ENCODE measurements around the gene OR1D2.
"Not testable (repeated sequence)": the region's sequence is repeated elsewhere in the genome, so short reads cannot be mapped to it uniquely, and the experiment has no call there.

Gene OR1D2, protein sequence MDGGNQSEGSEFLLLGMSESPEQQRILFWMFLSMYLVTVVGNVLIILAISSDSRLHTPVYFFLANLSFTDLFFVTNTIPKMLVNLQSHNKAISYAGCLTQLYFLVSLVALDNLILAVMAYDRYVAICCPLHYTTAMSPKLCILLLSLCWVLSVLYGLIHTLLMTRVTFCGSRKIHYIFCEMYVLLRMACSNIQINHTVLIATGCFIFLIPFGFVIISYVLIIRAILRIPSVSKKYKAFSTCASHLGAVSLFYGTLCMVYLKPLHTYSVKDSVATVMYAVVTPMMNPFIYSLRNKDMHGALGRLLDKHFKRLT

DNA sequence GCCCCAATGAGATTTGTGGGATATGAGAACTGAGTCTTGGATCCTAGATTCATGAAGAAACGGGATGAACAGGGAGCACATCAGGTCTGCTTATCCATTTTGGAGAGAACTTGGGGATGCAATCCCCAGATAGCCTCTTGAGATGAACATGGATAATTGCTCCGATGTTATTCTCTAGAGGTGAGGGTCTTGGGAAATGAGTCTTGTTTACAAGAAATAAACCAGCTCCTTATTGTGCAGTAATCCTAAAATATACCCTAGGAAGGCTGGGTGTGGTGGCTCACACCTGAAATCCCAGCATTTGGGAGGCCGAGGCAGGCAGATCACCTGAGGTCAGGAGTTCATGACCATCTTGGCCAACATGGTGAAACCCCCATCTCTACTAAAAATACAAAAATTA lies at the start of gene OR1D2:
Gene OR1D2, minus strand, starts transcription at position 101 of the 400 bp plus-strand sequence. CDS start 11,426 bp downstream, outside the sequence.
- Histone ChIP-seq H3K4me1 (ENCODE audit: insufficient read depth, low read length) (no peaks in the 10 kb centered on the region), H3K27me3 (ENCODE audit: insufficient read depth, low read length) (no peaks in the 10 kb centered on the region), H3K36me3 (ENCODE audit: insufficient read depth, low read length) (no peaks in the 10 kb centered on the region), H3K4me3 (ENCODE audit: low read length) (no peak within 1 kb of the TSS), H3K9me3 (ENCODE audit: low read length) (no peaks in the 10 kb centered on the region), H2AFZ (ENCODE audit: low read depth, low read length) (no peak within 1 kb of the TSS)

DNA sequence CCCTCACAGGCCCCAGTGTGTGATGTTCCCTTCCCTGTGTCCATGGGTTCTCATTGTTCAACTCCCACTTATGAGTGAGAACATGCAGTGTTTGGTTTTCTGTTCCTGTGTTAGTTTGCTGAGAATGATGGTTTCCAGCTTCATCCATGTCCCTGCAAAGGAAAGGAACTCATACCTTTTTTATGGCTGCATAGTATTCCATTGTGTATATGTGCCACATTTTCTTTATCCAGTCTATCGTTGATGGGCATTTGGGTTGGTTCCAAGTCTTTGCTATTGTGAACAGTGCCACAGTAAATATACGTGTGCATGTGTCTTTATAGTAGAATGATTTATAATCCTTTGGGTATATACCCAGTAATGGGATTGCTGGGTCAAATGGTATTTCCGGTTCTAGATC lies 33.3 kb upstream of the OR1D2 start:
- not testable (repeated sequence) for H3K27me3 ChIP-seq (ENCODE audit: insufficient read depth, low read length); H2AFZ ChIP-seq (ENCODE audit: low read depth, low read length); H3K4me3 ChIP-seq (ENCODE audit: low read length); H3K36me3 ChIP-seq (ENCODE audit: insufficient read depth, low read length); H3K9me3 ChIP-seq (ENCODE audit: low read length); H3K4me1 ChIP-seq (ENCODE audit: insufficient read depth, low read length)

DNA sequence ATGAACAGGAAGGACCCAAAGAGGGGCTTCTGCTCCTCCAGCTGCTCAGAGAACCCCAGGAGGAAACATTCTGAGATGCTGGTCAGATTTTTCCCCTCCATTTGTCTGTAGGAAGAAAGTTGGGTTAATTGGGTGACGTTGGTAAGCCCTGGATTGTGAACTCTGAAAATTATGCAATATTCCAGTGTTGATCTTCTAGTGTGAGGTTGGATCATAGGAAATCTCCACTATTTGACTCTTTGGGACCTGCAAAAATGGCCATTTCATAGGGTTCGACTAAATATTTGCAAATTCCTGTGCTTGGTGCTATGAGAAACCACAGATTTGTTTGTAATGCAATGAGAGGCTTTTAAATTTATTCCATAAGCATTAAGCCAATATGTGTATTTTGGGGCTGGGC lies 23.2 kb upstream of the OR1D2 start, which contains the start of gene OR1G1:
Gene OR1G1, minus strand, starts transcription at position 101 of the 400 bp plus-strand sequence. Its CDS starts 0 bp downstream, at position 101.
- no peaks in the 10 kb centered on the region for H3K36me3 ChIP-seq (ENCODE audit: insufficient read depth, low read length)
- H2AFZ ChIP-seq (ENCODE audit: low read depth, low read length), result no peak within 1 kb of the TSS
- no peak within 1 kb of the TSS for H3K4me3 ChIP-seq (ENCODE audit: low read length)
- peaks cover 10% of the 10 kb centered on the region for H3K27me3 ChIP-seq (ENCODE audit: insufficient read depth, low read length)
- H3K4me1 ChIP-seq (ENCODE audit: insufficient read depth, low read length), result no peaks in the 10 kb centered on the region
- H3K9me3 ChIP-seq (ENCODE audit: low read length), result no peaks in the 10 kb centered on the region

DNA sequence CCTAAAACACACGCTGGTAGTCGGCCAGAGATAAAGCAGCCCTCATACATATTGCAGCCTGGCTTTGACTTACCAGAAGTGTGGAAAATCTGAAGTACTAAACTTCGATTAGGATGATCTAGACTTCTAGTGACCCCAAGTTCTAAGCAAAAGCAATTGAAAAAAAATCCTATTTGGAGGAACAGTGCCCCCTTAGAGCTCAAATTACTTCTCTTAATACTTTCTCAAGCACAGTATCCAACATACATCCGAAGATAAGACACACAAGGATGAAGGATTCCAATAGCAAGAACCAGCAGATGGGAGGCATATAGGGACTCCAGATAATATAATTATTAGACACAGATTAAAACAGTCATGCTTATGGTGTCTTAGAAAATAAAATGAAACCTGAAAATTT lies 30.4 kb downstream of the OR1D2 start:
- H3K4me3 ChIP-seq (ENCODE audit: low read length); H3K36me3 ChIP-seq (ENCODE audit: insufficient read depth, low read length): not testable (repeated sequence)

DNA sequence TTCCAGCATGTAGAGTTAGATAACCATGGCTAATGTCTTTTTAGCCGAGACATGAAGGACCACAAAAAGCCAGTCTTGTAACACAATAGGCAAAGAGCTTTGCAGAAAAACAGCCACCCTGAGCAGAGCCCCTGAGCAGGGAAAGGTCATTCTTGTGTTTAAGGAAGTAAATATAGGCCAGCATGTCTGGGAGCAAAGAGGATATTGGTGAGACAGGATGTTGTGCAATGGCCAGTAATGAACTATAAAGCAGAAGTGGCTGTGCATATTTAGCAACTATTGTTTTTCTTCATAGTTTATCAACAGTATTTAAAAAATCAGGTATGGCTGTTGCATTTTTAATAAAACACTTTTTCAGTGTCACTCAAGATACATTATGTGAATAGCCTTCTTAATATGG lies 39.0 kb downstream of the OR1D2 start:
- H3K4me3 ChIP-seq (ENCODE audit: low read length); H3K9me3 ChIP-seq (ENCODE audit: low read length); H3K36me3 ChIP-seq (ENCODE audit: insufficient read depth, low read length); H3K27me3 ChIP-seq (ENCODE audit: insufficient read depth, low read length); H3K4me1 ChIP-seq (ENCODE audit: insufficient read depth, low read length); H2AFZ ChIP-seq (ENCODE audit: low read depth, low read length): not testable (repeated sequence)

More for the DNA sequence above, 30.4 kb downstream of the OR1D2 start:
- not testable (repeated sequence) for H3K9me3 ChIP-seq (ENCODE audit: low read length); H3K4me1 ChIP-seq (ENCODE audit: insufficient read depth, low read length); H3K27me3 ChIP-seq (ENCODE audit: insufficient read depth, low read length); H2AFZ ChIP-seq (ENCODE audit: low read depth, low read length)

DNA sequence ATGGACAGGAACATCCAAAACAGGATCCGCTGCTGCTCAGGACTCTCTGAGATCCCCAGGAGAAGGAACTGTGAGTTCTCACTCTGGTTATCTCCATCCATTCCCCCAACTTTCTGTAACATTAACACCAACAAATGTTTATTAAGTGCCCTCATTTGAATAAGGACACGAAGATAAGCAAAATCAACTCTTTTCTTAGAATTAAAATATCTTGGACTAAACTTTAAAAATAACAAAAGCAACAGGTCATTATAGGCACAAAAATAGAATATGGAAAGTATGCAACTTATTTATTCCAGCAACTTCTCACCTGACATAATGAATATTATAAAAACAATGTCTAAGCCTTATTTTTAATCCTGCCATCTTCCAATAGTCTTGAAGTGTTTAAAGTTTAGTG lies 40.7 kb downstream of the OR1D2 start, which contains the start of gene OR1D5:
Gene OR1D5, minus strand, starts transcription at position 101 of the 400 bp plus-strand sequence. Its CDS starts 0 bp downstream, at position 101.
- H3K4me1 ChIP-seq (ENCODE audit: insufficient read depth, low read length); H3K36me3 ChIP-seq (ENCODE audit: insufficient read depth, low read length); H3K9me3 ChIP-seq (ENCODE audit: low read length); H2AFZ ChIP-seq (ENCODE audit: low read depth, low read length); H3K4me3 ChIP-seq (ENCODE audit: low read length); H3K27me3 ChIP-seq (ENCODE audit: insufficient read depth, low read length): not testable (repeated sequence)

DNA sequence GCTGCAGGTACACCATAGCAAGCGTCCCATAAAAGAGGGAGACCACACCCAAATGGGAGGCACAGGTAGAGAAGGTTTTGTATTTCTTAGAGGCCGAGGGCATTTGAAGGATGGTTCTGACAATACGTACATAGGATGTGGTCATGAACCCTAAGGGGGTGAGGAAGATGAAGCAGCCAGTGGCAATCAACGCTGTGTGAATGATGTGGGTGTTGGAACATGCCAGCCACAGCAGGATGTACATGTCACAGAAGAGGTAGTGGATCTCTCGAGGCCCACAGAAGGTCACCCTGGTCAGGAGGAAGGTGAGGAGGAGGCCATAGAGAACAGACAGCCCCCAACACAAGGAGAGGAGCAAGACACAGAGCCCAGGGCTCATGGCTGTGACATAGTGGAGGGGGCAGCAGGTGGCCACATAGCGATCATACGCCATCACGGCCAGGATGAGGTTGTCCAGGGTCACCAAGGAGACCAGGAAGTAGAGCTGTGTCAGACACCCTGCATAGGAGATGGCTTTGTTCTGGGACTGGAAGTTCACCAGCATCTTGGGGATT lies 41.3 kb downstream of the OR1D2 start:
- not testable (repeated sequence) for H3K4me1 ChIP-seq (ENCODE audit: insufficient read depth, low read length); H3K4me3 ChIP-seq (ENCODE audit: low read length); H3K36me3 ChIP-seq (ENCODE audit: insufficient read depth, low read length); H3K9me3 ChIP-seq (ENCODE audit: low read length); H2AFZ ChIP-seq (ENCODE audit: low read depth, low read length); H3K27me3 ChIP-seq (ENCODE audit: insufficient read depth, low read length)

DNA sequence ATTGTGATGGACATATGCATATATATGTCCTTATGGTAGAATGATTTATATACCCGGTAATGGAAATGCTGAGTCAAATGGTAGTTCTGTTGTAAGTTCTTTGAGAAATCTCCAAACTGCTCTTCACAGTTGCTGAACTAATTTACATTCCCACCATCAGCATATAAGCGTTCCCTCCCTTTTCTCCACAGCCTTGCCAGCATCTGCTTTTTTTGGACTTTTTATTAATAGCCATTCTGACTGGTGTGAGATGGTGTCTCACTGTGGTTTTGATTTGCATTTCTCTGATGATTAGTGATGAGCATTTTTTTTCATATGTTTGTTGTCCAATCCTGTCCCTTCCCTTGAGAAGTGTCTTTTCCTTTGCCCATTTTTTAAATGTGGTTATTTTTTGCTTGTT lies 49.4 kb downstream of the OR1D2 start:
- H3K4me3 ChIP-seq (ENCODE audit: low read length); H3K9me3 ChIP-seq (ENCODE audit: low read length); H3K27me3 ChIP-seq (ENCODE audit: insufficient read depth, low read length); H3K4me1 ChIP-seq (ENCODE audit: insufficient read depth, low read length); H2AFZ ChIP-seq (ENCODE audit: low read depth, low read length); H3K36me3 ChIP-seq (ENCODE audit: insufficient read depth, low read length): not testable (repeated sequence)

DNA sequence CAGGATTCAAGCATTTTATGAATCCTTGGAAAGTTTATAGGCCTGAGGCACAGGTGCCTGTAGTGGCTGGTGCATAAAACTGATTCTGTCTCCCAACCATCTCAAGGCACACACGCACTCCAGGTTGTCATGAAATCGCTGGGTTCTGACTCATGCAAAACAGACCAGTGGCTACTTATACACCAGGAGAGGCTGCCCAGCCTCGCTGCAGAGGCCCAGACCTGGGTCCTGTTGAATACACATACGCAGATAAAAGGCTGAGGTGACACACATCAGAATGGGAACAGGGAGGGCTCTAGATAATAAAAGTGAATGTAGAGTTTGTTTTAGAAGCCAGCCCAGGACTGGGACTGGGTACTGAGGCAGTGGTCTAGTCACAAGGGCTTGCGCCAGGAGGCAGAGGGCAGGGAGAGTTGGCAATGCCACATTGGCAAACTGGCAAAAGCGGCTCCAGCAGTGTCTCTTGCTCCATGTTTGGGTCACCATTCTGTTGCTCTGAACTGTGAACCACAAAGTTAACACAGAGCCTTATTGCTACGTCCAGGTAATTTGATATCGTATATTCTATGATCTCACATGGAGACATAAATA lies 54.4 kb downstream of the OR1D2 start:
- no peaks in the 10 kb centered on the region for H3K27me3 ChIP-seq (ENCODE audit: insufficient read depth, low read length)
- peak overlapping the region; percentile 70 for H3K4me3 ChIP-seq (ENCODE audit: low read length)
- H3K36me3 ChIP-seq (ENCODE audit: insufficient read depth, low read length), result no peaks in the 10 kb centered on the region
- no peaks in the 10 kb centered on the region for H3K9me3 ChIP-seq (ENCODE audit: low read length)
- H2AFZ ChIP-seq (ENCODE audit: low read depth, low read length), result no peak overlapping the region
- peaks cover 5% of the 10 kb centered on the region for H3K4me1 ChIP-seq (ENCODE audit: insufficient read depth, low read length)

DNA sequence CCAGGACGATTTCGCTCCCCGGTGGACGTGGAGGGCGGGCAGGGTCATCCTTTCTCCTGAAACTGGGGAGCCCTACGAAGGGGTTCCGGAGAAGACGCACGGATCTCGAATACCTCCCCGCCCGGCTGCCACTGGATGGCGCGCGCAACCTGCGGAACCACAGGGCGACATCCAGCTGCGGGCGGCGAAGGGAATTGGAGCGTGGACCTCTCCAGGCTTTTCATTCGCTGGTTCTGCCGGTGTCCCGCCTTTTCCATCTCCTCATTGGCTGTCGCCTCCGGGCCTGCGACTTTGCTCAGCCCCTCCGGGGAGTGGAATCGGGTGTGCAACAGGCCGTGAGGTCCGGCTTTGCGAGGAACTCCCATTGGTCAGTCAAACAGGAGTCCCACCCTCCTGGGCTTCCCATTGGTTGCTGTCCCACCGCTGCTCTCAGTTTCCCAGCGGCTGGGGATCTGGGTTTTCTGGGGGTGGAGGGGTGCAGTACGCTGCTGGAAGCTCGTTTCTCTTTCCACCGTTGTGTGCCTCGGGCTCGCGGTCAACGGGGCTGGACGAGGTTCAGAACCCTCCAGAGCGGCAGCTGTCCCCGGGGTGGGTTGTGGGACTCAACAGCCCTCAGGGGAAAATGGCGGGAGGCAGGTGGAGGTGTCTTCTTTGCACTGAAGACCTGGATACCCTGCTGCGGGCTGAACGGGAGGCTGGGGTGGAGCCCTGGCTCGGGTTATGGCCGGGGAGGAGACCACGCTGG lies 55.3 kb downstream of the OR1D2 start:
- peak overlapping the region; percentile 70 for H3K4me3 ChIP-seq (ENCODE audit: low read length)
- H2AFZ ChIP-seq (ENCODE audit: low read depth, low read length), result peak overlapping the region; percentile 86
- no peaks in the 10 kb centered on the region for H3K27me3 ChIP-seq (ENCODE audit: insufficient read depth, low read length)
- H3K4me1 ChIP-seq (ENCODE audit: insufficient read depth, low read length), result peaks cover 5% of the 10 kb centered on the region
- H3K9me3 ChIP-seq (ENCODE audit: low read length), result peaks cover 5% of the 10 kb centered on the region
- H3K36me3 ChIP-seq (ENCODE audit: insufficient read depth, low read length), result no peaks in the 10 kb centered on the region

DNA sequence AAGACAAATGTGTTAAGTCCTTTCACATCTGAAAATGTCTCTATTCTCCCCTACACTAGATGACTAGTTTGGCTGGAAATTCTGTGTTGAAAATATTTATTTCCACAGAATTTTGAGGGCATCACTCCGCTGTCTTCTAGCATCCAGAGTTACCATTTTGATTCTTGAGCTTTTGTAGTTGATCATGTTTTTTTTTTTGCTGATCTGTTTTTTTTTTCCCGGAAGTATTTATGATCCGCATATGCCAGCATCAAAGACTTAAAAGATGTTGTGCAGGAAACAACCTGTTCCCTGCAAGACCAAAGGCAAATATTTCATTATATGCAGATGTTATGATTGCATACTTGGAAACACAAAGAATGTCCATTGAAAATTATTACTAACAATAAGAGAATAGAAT lies 57.5 kb downstream of the OR1D2 start:
- Histone ChIP-seq H3K9me3 (ENCODE audit: low read length) (peaks cover 5% of the 10 kb centered on the region), H2AFZ (ENCODE audit: low read depth, low read length) (no peak overlapping the region), H3K27me3 (ENCODE audit: insufficient read depth, low read length) (no peaks in the 10 kb centered on the region), H3K4me1 (ENCODE audit: insufficient read depth, low read length) (peaks cover 5% of the 10 kb centered on the region), H3K4me3 (ENCODE audit: low read length) (no peak overlapping the region), H3K36me3 (ENCODE audit: insufficient read depth, low read length) (no peaks in the 10 kb centered on the region)

DNA sequence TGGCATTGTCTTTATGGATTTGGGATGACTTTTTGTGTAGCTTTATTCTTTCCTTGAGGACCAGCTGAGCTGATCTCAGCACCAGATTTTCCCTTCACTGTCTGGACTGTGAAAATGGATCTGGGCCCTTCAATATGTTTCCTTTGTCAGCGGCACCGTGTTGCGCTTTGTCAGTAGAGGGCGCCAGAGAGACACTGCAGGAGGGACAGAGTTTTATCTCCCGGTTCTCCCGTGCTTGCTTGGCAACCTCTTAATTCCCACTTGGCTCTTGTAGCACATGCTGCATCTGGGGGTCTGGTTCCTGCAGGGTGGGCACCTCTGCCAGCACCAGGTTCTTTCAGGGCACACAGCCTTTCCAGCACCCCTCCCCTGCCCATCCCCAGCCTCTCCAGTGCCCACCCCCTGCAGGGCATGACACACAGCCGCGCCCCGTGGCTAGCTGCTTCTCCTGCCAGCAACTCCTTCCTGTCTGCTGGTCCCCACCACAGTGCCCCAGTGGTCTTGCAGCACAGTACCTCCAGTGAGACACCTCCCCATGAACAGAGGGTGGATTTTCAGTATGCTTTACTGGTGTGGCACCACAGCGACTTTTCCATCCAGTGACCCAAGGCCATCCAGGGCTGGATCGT lies 60.4 kb downstream of the OR1D2 start:
- H3K36me3 ChIP-seq (ENCODE audit: insufficient read depth, low read length), result no peaks in the 10 kb centered on the region
- H3K27me3 ChIP-seq (ENCODE audit: insufficient read depth, low read length), result no peaks in the 10 kb centered on the region
- H3K4me3 ChIP-seq (ENCODE audit: low read length), result no peak overlapping the region
- peaks cover 5% of the 10 kb centered on the region for H3K9me3 ChIP-seq (ENCODE audit: low read length)
- no peaks in the 10 kb centered on the region for H3K4me1 ChIP-seq (ENCODE audit: insufficient read depth, low read length)
- H2AFZ ChIP-seq (ENCODE audit: low read depth, low read length), result no peak overlapping the region

DNA sequence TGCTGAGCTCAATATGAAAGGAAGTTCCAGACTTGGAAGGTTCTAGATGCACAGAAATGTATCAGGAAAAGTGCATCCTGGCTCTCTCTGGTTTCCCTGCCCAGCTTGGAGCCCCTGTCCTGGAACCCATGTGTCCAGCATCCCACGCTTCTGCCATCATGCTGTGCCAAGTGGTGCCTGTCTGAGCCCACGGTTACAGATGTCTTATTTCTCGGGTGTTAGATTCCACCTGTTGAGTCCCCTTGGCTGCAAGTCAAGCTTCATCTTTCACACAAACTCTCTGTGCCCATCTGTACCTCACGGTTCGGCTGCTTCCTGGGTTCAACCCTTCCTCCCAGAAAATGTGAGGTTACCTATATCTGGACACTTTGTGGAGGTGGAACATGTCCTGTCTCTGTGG lies 63.3 kb downstream of the OR1D2 start:
- no peaks in the 10 kb centered on the region for H3K4me1 ChIP-seq (ENCODE audit: insufficient read depth, low read length)
- H2AFZ ChIP-seq (ENCODE audit: low read depth, low read length), result no peak overlapping the region
- no peaks in the 10 kb centered on the region for H3K36me3 ChIP-seq (ENCODE audit: insufficient read depth, low read length)
- peaks cover 5% of the 10 kb centered on the region for H3K9me3 ChIP-seq (ENCODE audit: low read length)
- H3K27me3 ChIP-seq (ENCODE audit: insufficient read depth, low read length), result no peaks in the 10 kb centered on the region
- H3K4me3 ChIP-seq (ENCODE audit: low read length), result no peak overlapping the region

Data from neuron (in vitro differentiated cells).